ENCODE data around the gene DENND4B.

DENND4B gene

GRCh38 chr1:153880962-153881361, 65.6 kb downstream of the DENND4B start:
- no peak for DNase-seq

- DNase-seq: no peak
These were observed 66.5 kb downstream of the DENND4B start for GRCh38 chr1:153880024-153880423.
